ENCODE measurements around the gene PRCC.

The PRCC gene

DNA sequence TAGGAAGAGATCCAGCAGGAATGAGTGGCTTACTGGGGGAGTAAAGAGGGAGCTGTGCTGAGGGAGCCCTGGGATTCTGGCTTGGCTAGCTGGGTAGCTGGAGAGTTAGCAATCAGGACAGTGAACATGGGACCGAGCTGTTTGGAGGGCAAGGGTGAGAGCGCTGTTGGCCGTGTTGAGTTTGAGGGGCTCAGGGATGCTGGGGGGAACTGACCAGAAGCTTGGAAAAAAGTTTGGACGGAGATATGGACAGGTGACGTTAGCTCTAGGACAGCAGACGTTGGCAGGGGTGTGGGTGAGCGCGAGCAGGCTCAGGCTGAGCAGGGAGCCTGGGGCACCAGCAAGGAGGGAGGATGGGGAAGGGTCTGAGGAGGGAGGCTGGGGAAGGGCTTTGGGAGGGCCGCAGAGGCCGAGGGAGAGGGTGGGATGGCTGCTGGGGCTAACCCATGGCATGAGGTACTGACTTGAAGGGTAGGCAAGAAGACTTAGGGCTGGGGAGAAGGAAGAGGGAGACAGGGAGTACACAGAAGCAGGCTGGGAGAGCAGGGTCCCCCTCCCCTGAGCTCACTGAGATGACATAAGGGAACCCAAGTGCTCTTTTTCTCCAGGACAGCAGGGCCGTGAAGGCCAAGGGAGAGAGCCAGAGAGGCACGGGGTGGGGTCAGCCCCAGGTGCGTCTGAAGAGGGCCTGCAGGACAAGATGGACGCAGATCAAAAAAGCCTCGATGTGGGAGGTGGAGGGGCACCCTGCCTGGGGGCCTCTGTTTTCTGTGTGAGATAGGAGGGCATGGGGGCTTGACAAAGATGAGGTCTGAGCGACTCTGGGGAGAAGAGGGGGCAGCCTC lies 41.1 kb downstream of the PRCC start:
- Histone ChIP-seq H3K27ac (no peak overlapping the region), H3K4me3 (no peak overlapping the region)

DNA sequence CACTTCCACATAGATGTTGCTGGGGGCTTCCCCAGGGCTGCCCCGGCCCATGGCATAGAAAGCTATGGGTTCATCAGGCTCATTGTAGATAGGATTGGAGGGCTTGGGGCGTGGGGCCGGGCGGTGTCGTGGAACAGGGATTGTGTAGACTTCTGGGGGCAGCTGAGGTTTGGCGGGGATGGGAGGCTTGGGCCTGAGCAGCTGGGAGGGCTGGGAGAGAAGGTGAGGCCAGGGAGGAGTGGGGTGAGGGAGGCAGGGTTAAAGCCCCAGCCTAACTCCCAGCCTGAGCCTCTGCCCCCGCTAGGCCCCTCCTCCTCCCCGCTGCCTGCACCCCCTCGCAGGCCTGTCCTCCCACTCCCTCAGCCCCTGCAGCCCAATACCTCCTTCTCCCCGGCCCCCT lies 41.9 kb downstream of the PRCC start:
- no peak overlapping the region for H3K4me3 ChIP-seq
- no peak overlapping the region for H3K27ac ChIP-seq

DNA sequence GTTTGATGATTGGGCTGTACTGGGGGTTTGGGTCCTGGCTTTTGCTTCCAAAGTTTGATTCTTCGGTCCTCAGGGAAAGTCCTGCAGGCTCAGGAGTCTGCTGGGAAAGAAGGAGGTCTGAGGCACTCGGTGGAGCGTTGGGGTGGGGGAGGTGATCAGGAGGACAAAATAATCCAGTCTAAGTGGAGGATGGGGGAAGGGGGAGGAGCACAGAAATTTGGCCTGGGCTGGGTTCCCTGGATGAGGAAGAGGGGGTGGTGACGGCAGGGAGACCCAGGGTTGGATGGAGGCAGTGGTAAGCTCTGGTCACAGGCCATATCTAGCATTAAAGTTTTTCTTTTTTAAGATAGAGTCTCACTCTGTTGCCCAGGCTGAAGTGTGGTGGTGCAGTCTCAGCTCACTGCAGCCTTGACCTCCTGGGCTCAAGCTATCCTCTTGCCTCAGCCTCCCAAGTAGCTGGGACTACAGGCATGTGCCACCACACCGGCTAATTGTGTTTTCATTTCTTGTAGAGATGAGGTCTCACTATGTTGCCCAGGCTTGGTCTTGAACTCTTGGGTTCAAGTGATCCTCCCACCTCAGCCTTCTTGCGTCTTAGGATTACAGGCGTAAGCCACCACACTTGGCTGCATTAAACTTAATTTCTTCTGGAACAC lies 42.5 kb downstream of the PRCC start:
- Histone ChIP-seq H3K4me3 (no peak overlapping the region), H3K27ac (no peak overlapping the region)

DNA sequence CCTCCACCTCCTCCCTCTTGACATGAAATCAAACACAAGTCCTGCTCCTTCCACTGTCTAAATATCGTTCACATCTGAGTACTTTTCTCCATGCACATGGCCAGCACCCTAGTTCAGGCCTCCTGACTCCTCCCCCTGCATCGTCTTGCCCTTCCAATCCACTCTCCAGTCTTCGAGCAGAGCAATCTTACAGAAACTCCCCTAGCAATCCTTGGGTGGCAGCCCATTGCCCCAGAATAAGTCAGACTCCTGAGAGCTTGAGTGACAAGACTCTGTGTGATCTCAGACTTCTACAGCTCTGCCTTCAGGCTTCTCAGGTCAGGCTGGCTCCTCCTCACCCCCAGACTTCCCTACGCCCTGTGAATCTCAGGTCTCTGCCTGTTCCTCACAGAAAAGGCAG lies 43.8 kb downstream of the PRCC start:
- no peak overlapping the region for H3K27ac ChIP-seq
- no peak overlapping the region for H3K4me3 ChIP-seq

DNA sequence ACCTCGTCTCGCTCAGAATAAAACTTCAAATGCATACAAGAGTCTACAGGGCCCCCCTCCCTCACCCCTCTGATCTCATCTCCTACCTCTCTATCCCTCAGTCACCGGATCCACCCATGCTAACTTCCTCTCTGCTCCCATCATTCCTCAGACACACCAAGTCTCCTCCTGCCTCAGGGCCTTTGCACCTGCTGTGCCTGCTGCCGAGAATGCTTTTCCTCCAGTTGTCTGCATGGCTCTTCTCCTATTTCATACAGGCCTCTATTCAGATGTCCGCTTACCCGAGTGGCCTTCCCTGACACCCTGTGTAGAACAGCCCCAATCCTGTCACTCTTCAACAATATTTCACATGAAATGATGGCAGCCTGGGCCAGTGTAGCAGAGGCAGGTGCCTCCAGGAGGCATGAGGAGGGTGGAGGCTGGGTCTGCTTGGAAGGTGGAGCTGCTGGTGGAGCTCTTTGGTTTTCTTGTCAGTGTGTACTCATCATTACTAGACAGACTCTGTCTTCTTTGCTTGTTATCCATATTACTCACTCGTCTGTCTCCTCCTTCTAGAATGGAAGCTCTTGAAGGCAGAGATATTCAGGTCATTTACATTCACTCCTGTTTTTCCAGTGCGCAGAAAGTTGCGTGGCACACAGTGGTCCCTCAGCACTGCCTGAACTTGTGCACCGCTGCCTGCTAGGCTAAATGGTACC lies 45.1 kb downstream of the PRCC start:
- H3K4me3 ChIP-seq = no peak overlapping the region
- H3K27ac ChIP-seq = no peak overlapping the region

DNA sequence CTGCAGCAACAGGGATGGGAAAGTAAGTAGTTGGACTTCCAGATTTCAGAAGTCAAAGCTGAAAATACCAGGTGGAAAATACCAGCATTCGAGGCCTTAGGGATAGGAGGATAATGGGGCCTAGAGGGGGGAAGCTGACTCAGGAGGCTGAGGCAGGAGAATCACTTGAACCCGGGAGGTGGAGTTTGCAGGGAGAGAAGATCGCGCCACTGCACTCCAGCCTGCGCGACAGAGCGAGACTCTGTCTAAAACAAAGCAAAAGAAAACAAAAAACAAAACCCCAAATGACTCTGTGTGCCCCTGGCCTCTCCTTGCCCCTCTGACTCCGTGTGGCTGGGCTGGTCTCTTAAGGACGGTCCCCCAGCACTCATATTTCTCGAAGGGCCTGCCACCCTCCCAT lies 46.0 kb downstream of the PRCC start:
- Histone ChIP-seq H3K4me3 (peak overlapping the region; percentile 28 to 40 (median 34)), H3K27ac (peak overlapping the region in 13 of 21 experiments; percentile 15 to 95 (median 65))

DNA sequence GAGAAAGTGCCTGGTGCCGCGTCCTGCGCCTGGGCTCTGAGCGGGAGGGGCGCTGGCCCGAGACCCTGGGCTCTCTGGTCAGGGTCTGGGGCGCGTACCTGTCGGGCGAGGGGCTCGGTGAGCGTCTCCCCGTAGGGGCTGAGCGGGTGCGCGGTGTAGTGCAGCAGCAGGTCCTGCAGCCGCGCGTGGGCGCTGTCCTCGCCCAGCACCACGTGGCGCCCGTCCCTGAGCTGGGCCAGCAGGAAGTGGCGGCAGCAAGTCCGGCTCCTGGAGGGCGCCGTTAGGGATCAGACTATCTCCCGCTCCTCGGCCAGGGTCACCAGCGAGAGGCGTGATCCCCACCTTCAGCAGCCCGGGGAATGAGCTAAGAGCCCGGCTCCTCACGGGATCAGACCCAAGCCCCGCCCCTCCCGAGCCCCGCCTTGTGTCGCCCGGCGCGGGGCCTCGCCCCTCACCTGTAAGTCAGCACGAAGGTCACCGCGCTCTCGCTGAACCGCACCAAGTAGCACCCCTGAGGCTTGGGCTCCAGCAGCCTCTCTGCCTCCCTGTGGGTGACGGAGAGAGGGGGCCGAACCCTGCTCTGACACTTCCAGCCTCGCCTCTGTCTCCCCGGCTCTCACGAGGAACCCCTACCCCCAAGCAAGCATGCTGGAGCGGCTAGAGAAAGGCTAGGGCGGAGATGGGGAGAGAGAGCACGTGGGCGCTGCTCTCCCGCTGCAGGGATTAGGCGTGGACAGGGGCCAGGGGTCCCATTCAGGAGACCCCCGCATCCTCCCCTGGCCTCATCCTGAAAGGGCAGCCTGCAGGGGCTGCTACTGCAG lies 46.6 kb downstream of the PRCC start:
- Histone ChIP-seq H3K27ac (peak overlapping the region in 16 of 21 experiments; percentile 0 to 95 (median 59)), H3K4me3 (peak overlapping the region; percentile 28 to 40 (median 34))

DNA sequence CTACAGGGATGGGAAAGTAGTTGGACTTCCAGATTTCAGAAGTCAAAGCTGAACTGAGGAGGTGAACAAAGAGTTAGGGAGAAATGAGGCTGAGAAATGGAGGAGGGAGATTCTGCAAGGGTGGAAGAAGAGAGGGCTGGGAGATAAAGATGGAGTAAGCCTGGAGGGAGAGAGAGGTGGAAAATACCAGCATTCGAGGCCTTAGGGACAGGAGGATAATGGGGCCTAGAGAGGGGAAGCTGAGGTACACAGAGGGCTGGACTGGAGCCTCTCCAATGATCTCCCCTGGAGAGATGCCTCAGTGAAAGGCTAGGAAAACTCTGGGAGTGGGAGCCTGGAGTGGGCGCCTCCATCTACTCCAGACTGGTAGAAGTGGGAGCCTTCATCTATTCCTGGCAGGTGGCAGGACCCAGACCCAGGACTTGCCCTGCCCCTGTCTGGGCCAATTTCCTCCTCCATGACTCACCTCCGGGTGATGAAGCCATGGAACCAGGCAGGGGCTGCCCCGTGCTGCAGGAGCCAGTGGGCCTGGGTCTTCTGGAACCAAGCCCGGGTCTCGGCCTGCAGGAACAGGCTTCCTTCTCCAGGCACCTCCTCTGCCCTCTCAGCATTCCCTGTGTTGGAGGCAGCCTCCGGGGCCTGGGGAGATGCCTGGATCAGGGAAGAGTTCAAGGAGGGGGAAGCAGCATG lies 47.4 kb downstream of the PRCC start:
- Histone ChIP-seq H3K4me3 (peak overlapping the region in 6 of 7 experiments; percentile 5 to 40 (median 33)), H3K27ac (peak overlapping the region in 16 of 21 experiments; percentile 5 to 95 (median 66))

DNA sequence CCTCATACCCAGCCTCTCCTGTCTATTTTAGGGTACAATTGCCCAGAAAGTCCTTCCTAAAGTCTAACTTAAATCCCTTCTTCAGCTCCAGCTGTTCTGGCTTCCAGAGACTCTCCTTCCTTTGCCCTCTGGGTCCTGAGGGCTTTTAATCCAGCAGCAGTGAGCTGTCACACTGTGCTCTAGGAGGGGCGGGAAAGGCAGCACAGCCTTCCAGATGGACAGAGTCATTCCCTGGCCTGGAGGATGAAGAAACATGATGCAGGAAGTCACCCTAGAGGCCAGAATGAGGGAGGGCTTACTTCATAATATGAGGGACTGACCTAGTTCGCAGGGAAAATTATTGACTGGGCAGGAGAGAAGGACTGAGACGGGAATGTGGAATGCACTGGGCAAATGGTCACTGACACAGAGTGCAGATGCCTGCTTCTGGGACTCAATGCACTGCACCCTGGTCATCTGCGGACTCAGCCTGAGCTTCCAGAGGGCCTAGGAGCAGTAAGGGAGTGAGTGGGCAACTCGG lies 48.0 kb downstream of the PRCC start:
- Histone ChIP-seq H3K4me3 (peak overlapping the region in 6 of 7 experiments; percentile 5 to 40 (median 20)), H3K27ac (peak overlapping the region in 17 of 21 experiments; percentile 10 to 95 (median 82))

DNA sequence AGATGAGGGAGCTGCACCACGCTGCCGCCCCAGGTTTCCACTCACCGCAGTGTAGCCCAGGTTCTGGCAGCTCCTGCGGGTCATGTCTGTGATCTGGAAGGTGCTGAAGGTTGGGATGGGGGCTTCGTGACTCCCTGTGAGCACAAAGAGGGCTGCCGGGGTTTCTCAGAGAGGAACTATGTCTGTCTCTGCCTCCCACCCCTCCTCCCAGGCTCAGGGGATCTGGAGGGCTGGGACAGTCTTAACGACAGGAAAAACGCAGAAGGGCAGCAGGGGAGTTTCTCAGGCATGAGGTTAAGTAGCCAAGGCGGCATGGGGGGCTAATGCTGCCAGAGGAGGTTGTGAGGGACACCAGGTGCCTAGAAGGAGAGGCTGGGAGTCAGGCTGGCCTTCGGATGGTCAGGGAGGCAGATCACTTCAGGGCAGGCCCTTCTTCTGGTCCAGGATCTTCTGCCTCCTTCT lies 48.7 kb downstream of the PRCC start:
- peak overlapping the region; percentile 5 to 27 (median 22) for H3K4me3 ChIP-seq
- peak overlapping the region in 20 of 21 experiments; percentile 10 to 95 (median 76) for H3K27ac ChIP-seq

DNA sequence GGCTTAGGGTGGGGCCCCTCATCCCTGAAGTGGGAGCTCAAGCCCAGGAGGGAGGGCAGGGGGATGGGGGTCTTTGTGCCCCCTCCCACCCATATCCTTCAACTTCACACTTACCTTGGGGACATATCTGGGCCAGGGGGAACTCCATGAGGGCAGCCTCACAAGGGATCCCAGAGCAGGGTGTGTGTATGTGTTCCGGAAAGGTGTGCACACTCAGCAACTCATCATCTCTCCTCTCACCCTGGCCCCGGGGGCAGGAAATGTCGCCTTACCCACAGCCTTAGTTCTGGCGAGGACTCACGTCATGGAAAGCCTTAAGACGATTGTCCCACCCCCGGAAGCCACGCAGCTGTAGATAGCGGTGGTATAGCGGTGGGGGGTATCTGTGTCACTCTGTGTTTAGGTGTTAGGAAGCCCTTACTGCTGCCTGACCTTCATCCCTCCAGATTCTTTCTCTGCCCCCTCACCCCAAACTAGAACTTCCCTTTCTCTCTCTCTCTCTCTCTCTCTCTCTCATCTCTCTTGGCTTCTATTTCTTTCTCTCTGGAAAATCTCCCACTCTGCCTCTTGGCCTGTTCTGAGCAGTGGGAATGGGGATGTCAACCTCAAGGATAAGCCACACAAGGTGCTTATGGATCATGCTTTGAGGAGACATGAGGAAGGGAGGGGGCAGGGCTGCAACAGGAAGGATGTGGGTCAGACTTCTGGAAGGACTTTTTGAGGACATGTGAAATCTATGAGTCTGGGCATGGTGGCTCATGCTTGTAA lies 49.4 kb downstream of the PRCC start, which contains the start of gene SH2D2A:
Gene SH2D2A (minus strand): TSS at position 288 of the 768 bp plus-strand sequence. CDS start 140 bp downstream, at position 148.
- Histone ChIP-seq H3K27ac (peak within 1 kb of the TSS in 20 of 21 experiments; percentile 10 to 95 (median 76)), H3K4me3 (peak within 1 kb of the TSS; percentile 5 to 27 (median 22))

DNA sequence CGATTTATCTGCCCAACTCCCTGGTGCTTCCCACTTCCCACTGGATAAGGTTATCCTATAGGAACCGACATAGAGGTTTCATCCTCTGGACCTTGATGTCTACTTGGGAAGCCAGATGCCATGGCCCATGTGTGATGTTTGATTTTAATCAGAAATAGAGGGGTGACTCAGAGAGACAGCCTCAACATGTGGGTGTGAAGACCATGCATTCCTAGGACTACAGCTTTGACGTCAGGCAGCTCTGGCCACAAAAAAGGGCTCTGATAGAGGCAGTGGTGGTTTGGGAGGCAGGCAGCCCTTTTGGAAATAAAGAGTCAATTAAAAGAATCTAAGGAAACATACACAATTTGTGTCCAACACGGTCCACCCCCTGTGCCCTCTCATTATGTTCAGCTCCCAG lies 54.5 kb downstream of the PRCC start:
- Histone ChIP-seq H3K4me3 (no peak overlapping the region), H3K27ac (no peak overlapping the region)

DNA sequence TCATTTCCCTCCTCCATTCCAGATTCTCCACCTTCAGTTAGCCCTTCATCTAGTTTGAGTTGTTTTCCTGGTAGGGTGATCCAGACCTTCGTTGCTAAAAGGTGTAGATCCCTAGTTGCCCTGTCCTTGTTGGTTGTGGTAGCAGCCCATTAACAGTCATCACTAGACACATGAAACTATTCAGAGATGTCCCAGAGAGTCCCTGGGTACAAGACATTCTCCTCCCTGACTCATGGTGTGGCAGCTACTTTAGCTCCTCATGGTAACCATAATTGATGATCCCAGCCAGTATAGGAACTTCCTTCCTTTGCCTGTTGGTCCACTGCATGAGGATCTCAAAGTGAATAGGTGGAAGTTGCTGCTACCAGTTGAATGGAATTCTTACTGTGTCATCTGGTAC lies 55.3 kb downstream of the PRCC start:
- no peak overlapping the region for H3K27ac ChIP-seq
- H3K4me3 ChIP-seq = no peak overlapping the region

DNA sequence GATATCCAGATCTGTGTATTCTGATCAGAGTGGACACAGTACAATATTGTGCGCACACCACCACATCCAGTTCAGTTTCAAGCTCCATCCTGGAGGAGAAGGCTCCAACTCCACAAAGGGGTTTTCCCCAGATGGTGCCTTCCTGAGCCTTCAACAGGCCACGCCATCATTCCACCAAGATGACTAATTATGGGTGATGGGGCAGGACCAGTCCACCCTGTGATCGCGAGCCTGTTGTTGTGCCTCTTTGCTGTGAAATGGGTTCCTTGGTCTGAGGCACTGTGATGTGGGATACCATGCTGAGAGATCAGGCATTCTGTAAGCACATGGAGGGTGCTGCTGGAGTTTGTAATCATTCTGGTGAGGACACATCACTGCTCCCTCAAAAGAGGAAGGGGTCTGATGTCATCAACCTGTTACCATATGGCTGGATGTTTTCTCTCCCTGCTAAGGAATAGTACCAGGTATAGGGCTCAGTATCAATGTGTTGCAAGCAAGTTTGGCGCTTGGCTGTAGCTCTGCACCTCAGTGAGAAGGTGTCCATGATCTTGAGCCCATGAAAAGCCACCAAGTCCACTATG lies 56.0 kb downstream of the PRCC start:
- no peak overlapping the region for H3K27ac ChIP-seq

DNA sequence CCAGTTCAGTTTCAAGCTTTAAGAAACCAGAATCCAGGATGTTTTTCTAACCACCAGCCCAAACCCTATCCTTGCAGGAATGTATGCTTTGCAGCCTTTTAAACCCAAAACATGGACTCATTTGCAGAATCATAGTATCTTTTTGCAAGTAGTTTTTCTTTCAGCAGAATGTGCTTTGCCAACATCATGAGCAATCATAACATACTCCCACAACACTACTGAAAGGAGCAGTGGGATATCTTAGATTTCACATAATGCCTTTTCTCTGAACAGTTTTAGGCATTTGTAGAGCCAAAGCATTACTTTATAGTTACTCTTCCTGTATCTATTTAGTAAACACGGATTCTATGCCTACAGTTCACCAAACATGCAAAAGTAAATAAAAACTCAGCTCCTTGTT lies 59.3 kb downstream of the PRCC start:
- Histone ChIP-seq H3K4me3 (no peak overlapping the region), H3K27ac (no peak overlapping the region)

More for the DNA sequence above, 56.0 kb downstream of the PRCC start:
- H3K4me3 ChIP-seq = no peak overlapping the region

DNA sequence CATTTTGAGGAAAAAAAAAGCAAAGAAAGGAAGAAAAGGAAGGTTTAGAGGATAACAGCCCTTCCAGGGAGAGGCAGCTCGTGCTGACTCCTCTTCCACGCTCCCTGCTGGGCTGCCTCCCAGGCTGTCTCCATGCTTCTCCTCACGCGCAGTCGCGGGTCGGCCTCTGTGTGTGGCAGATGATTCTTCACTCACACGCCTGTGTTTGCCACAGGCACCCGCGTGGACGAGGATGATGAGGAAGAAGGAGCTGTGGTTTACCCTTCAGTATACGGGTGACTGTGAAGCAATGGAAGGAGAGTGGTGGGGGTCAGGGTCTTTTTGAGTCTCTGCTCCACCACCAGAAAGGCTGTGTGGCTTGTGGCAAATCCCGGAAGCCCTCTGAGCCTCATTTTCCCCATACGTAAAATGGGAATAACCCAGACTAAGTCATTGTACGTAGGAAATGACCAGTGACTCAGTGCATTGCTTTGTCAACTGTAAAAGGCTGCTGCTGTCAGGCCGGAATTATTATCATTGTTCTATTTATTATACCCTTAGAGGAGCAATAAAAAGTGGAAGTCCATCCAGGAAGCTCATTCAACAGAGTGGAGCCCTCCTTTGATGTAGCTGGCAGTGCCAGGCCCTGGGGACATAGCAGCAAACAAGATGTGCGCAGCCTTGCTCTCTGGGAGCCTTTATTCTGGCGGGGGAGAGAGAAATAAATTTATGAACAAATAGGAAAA lies 61.2 kb downstream of the PRCC start:
- Histone ChIP-seq H3K27ac (no peak overlapping the region), H3K4me3 (no peak overlapping the region)

DNA sequence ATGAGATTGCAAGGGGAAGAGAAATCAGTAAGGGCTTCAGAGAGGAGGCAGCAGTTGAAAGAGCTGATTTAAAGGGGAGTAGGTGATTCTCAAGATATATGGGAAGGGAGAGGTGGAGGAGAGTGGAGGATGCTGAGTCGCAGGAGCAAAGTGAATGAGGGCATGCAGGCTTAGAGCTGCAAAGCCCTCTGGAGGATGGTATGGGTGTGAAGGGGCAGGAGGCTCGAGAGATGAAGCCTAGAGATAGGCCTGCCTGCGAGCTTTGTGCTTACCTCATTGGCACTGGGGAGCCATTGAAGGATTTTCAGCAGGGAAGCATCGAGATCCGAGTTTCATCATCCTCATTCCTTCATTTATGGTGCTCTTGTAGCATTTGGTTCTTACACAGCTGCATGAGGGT lies 65.1 kb downstream of the PRCC start:
- no peak overlapping the region for H3K27ac ChIP-seq
- H3K4me3 ChIP-seq = no peak overlapping the region

Data from skin epidermis (tissue), 12 donors.